Fibroblast of skin of left quadriceps (primary cell): ENCODE results near the gene ZNF581.

ENCODE experiments used
- DNase-seq, 2 experiments: peaks; one replicate each; pipeline ENCODE4 v3.0.0-alpha.2; 2013; ENCODE audit warnings: low read depth in 2 of 2

Gene ZNF581

DNA sequence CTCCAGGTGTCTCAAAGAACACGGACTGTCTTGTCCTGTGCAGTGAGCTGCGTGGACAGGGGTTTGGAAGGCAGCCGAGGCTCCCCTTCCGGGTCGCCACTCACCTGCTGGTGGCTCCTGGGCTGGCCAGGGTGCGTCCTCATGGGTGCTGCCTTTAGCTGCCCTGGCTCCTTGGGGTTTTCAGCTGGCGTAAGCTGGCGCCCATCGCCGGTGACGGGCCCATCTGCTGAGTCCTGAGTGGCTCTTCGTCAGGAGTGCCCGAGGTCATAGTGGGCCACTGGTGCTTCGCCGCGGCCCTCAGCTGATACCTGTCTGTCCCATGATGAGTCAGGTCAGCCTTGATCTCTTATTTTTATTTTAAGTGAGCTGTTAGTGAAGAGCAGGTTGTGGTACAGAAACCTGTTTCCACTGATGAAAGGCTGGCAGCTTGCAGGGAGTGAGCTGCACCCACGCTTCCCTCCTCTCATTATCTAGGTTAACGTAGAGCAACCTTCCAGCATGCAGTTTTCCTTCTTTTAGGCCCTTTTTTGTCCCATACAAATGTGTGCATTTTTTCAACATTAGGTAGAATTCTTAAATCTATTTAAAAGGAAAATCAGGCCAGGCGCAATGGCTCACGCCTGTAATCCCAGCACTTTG lies 50.0 kb downstream of the ZNF581 start:
- no peak for DNase-seq

DNA sequence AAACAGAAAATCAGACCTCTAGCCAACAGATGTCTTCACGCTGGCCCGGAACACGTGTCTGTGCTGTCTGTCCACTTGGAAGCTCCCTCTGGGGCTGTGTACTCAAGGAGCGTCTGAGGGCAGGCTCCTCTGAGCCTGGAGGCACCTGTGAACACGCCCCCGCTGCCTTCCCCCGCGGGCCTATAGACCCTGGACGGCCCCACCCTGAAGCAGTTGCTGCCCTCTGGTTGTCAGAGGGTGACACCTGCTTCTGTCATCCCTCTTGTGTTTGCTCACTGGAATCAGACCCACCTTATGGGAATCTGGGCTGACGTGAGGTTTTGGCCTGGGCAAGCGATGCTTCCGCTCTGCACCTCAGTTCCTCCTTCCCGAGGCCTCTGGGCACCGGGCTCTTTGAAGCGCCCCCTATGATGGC lies 50.8 kb downstream of the ZNF581 start:
- DNase-seq, result no peak

DNA sequence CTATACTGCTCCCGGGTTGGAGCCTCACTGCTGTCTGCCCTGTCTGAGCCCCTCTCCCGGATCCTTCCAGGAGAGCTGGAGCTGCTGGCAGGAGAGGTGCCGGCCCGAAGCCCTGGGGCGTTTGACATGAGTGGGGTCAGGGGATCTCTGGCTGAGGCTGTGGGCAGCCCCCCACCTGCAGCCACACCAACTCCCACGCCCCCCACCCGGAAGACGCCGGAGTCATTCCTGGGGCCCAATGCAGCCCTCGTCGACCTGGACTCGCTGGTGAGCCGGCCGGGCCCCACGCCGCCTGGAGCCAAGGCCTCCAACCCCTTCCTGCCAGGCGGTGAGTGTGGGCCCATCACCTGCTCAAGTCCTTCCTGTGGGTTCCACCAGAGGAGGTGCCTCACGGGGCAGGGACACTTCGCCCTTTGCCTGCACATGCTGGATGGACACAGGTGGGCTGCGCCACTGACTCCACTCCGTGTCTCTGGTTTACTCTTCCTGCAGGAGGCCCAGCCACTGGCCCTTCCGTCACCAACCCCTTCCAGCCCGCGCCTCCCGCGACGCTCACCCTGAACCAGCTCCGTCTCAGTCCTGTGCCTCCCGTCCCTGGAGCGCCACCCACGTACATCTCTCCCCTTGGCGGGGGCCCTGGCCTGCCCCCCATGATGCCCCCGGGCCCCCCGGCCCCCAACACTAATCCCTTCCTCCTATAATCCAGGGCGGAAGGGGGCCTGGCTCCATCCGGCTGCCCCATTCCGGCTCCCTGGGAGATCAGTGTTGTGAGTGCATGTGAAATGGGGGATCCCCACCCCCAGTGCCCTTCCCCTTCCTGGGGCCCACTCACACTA lies 51.4 kb downstream of the ZNF581 start:
- no peak for DNase-seq
